ENCODE data around the gene EDIL3. TPM values are rescaled to one million over a fixed set of nuclear protein-coding genes. Genes with fewer than 3 reads are reported as not detected.
"Not testable (repeated sequence)": the region's sequence is repeated elsewhere in the genome, so short reads cannot be mapped to it uniquely, and the experiment has no call there.

Gene EDIL3
- total and polyA plus RNA-seq, 2 donors (not counting 3 experiments of a cell fraction or from before 2014, with no cell fraction given): 9.1 to 28.8 TPM

DNA sequence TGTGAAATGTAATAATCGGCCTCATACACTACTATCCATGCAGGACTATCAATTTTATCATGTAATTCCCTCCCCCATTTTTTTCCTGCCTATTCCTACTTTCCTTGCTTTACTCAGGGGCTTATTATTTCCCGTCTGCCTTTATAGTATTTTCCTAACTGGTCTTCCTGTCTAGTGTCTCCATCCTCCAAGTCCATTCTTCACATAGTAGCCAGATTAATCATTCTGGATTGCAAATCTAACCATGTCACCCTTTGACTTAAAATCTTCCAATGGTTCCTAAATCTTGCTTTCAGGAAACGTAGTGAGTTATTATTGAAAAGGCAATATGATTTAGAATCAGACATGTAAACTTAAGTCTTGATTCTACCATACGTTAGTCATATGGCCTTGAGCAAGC lies 356.6 kb downstream of the EDIL3 start:
- TF ChIP-seq, protein P1, sequence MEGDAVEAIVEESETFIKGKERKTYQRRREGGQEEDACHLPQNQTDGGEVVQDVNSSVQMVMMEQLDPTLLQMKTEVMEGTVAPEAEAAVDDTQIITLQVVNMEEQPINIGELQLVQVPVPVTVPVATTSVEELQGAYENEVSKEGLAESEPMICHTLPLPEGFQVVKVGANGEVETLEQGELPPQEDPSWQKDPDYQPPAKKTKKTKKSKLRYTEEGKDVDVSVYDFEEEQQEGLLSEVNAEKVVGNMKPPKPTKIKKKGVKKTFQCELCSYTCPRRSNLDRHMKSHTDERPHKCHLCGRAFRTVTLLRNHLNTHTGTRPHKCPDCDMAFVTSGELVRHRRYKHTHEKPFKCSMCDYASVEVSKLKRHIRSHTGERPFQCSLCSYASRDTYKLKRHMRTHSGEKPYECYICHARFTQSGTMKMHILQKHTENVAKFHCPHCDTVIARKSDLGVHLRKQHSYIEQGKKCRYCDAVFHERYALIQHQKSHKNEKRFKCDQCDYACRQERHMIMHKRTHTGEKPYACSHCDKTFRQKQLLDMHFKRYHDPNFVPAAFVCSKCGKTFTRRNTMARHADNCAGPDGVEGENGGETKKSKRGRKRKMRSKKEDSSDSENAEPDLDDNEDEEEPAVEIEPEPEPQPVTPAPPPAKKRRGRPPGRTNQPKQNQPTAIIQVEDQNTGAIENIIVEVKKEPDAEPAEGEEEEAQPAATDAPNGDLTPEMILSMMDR (IDR thresholded peaks at IDR 0.05; ENCODE audit: extremely low read depth in 1 of 2, insufficient read depth in 1 of 2, low read depth in 1 of 2, low read length in 2 of 2): no peak
- peak; percentile 46 for TF ChIP-seq POLR2AphosphoS5 (IDR thresholded peaks at IDR 0.05; ENCODE audit: insufficient read depth, low read depth, low read length)
- peak; percentile 60 for TF ChIP-seq GATA2 (IDR thresholded peaks at IDR 0.05; ENCODE audit: insufficient read depth, insufficient read length, low read depth, low read length)
- peak; percentile 86 for TF ChIP-seq FOS (IDR thresholded peaks at IDR 0.05; ENCODE audit: borderline replicate concordance, insufficient read depth, low read length)
- TF ChIP-seq JUN (IDR thresholded peaks at IDR 0.05; ENCODE audit: borderline replicate concordance, insufficient read depth, insufficient read length, low read depth): peak; percentile 45
- TF ChIP-seq, protein P2, sequence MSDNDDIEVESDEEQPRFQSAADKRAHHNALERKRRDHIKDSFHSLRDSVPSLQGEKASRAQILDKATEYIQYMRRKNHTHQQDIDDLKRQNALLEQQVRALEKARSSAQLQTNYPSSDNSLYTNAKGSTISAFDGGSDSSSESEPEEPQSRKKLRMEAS (IDR thresholded peaks at IDR 0.05; ENCODE audit: insufficient read depth, insufficient read length): no peak

DNA sequence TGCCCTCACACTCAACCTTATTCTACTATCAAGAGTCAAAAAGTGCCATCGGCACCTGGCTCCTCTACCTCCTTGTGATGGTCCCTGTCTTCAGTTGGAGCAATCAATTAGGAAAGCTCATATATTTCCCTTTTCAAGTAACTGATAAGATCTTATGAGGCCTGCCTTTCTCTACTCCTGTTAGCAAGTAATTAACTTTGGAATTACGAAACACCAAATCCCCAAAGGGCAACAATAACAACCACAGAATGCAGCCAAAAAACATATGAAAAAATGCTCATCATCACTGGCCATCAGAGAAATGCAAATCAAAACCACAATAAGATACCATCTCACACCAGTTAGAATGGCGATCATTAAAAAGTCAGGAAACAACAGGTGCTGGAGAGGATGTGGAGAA lies 366.2 kb downstream of the EDIL3 start:
- H3K4me2 ChIP-seq (ENCODE audit: insufficient read depth, low read length); H3K36me3 ChIP-seq (ENCODE audit: control insufficient read depth in 2 of 2, extremely low read depth in 1 of 2, insufficient read depth in 2 of 2, low read length in 2 of 2); H3K27me3 ChIP-seq (ENCODE audit: control insufficient read depth in 2 of 2, insufficient read depth in 2 of 2, low read length in 2 of 2); H3K9me1 ChIP-seq (replicated peaks; ENCODE audit: control insufficient read depth, extremely low read depth, insufficient read depth, low read length); intact Hi-C loops (cut with micrococcal nuclease); BruUV-seq (replicated peaks); H2AFZ ChIP-seq (ENCODE audit: low read depth, low read length); H3K4me3 ChIP-seq (replicated peaks in 1 of 3; ENCODE audit: insufficient read depth in 1 of 3, low read depth in 1 of 3, low read length in 3 of 3); DNase-seq (ENCODE audit: low read depth, low spot score); POLR2A ChIA-PET; H3K9me3 ChIP-seq (replicated peaks; ENCODE audit: control insufficient read depth, insufficient read depth, low read length); H3K9ac ChIP-seq (replicated peaks; ENCODE audit: extremely low read depth, insufficient read depth, low read length); H3K79me2 ChIP-seq (ENCODE audit: control insufficient read depth, insufficient read depth, low read length); FAIRE-seq; H3K27ac ChIP-seq (ENCODE audit: insufficient read depth, low read depth, low read length); H4K20me1 ChIP-seq (replicated peaks; ENCODE audit: control insufficient read depth, extremely low read depth, insufficient read depth, low read length); dilution Hi-C loops (cut with MboI; ENCODE audit: extremely low pct_ligation_motif_present, low sequenced_read_pairs): not testable (repeated sequence)
- CTCF ChIA-PET: interaction anchor here (1.1 kb wide), 1 partner anchor 62 kb away, joined by 3 read pairs; no protein-coding TSS in a partner anchor
- peaks cover 11% of the 10 kb centered on the region for H3K4me1 ChIP-seq (ENCODE audit: control insufficient read depth, extremely low read depth, insufficient read depth, low read length)

More for the DNA sequence above, 356.6 kb downstream of the EDIL3 start:
- Histone ChIP-seq H2AFZ (ENCODE audit: low read depth, low read length) (peak overlapping the region; percentile 72), H3K4me1 (ENCODE audit: control insufficient read depth, extremely low read depth, insufficient read depth, low read length) (peaks cover 28% of the 10 kb centered on the region), H3K4me3 (replicated peaks in 1 of 3; ENCODE audit: insufficient read depth in 1 of 3, low read depth in 1 of 3, low read length in 3 of 3) (peak overlapping the region in 1 of 3 experiments; percentile 5), H3K79me2 (ENCODE audit: control insufficient read depth, insufficient read depth, low read length) (no peaks in the 10 kb centered on the region), H3K4me2 (ENCODE audit: insufficient read depth, low read length) (peak overlapping the region; percentile 82), H3K27ac (ENCODE audit: insufficient read depth, low read depth, low read length) (peak overlapping the region; percentile 87), H3K9me1 (replicated peaks; ENCODE audit: control insufficient read depth, extremely low read depth, insufficient read depth, low read length) (no peaks in the 10 kb centered on the region), H3K27me3 (ENCODE audit: control insufficient read depth in 2 of 2, insufficient read depth in 2 of 2, low read length in 2 of 2) (no peaks in the 10 kb centered on the region), H3K9ac (replicated peaks; ENCODE audit: extremely low read depth, insufficient read depth, low read length) (peak overlapping the region; percentile 64), H3K9me3 (replicated peaks; ENCODE audit: control insufficient read depth, insufficient read depth, low read length) (no peaks in the 10 kb centered on the region), H4K20me1 (replicated peaks; ENCODE audit: control insufficient read depth, extremely low read depth, insufficient read depth, low read length) (no peaks in the 10 kb centered on the region), H3K36me3 (ENCODE audit: control insufficient read depth in 2 of 2, extremely low read depth in 1 of 2, insufficient read depth in 2 of 2, low read length in 2 of 2) (no peaks in the 10 kb centered on the region)
- ChIA-PET CTCF (no interaction called here), POLR2A (no interaction called here)
- DNase-seq (ENCODE audit: low read depth, low spot score) (peak; percentile 88), FAIRE-seq (peak; percentile 77)
- intact Hi-C loops (cut with micrococcal nuclease) (loop anchor here (2.0 to 5.0 kb wide), 4 partner anchors 101 to 354 kb away; partner anchors contain the start of gene EDIL3), dilution Hi-C loops (cut with MboI; ENCODE audit: extremely low pct_ligation_motif_present, low sequenced_read_pairs) (no loop called here)
- BruUV-seq (replicated peaks): no TSS peak
